Measurements from ENCODE around the gene SLC16A7. TPM values are rescaled to one million over a fixed set of nuclear protein-coding genes. Genes with fewer than 3 reads are reported as not detected.
A peak's percentile ranks its signal among the peaks of the same experiment; 100 is the strongest.

The SLC16A7 gene
- total RNA-seq, 6 donors from 2014 or later: 5.3 to 35.6 (median 22.5) TPM

DNA sequence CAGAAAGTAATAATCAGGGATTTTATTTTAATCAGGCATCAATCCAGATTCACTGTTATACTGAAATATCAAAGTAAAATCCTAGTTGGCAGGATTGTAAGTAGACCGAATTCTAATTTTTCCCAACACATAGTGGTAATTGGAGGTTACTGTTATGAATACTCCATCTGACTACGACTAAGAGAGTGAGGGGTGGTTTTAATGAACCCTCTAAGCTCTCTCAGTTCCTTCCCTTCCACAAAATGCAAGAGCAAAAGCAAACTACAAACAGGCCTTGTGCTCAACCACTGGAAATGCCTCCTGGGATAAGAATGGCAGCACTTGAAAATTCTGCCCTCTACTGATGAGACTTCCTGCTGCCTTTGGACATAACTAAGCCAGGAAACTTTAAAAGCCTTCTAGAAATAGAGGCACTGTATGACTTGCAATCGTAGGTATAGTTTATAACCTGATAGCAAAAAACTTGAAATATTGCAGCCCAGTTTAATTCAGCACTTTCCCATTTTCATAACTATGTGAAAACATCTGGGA is 184.8 kb downstream of the SLC16A7 start:
- Histone ChIP-seq H3K4me1 (no peaks in the 10 kb centered on the region), H3K4me3 (no peak overlapping the region), H3K27ac (no peak overlapping the region), H3K9me3 (no peaks in the 10 kb centered on the region), H3K27me3 (no peaks in the 10 kb centered on the region), H3K36me3 (no peaks in the 10 kb centered on the region)
- ATAC-seq (ENCODE audit: low FRiP score in 2 of 2) (no peak), DNase-seq (no peak)
- TF ChIP-seq EP300 (IDR thresholded peaks at IDR 0.05): no peak
- TF ChIP-seq, protein P1, sequence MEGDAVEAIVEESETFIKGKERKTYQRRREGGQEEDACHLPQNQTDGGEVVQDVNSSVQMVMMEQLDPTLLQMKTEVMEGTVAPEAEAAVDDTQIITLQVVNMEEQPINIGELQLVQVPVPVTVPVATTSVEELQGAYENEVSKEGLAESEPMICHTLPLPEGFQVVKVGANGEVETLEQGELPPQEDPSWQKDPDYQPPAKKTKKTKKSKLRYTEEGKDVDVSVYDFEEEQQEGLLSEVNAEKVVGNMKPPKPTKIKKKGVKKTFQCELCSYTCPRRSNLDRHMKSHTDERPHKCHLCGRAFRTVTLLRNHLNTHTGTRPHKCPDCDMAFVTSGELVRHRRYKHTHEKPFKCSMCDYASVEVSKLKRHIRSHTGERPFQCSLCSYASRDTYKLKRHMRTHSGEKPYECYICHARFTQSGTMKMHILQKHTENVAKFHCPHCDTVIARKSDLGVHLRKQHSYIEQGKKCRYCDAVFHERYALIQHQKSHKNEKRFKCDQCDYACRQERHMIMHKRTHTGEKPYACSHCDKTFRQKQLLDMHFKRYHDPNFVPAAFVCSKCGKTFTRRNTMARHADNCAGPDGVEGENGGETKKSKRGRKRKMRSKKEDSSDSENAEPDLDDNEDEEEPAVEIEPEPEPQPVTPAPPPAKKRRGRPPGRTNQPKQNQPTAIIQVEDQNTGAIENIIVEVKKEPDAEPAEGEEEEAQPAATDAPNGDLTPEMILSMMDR (IDR thresholded peaks at IDR 0.05): peak in 1 of 6 experiments; percentile 18
- WGBS, 2 donors: 67 to 70% methylated on average over 3 of the region's 3 CpGs

DNA sequence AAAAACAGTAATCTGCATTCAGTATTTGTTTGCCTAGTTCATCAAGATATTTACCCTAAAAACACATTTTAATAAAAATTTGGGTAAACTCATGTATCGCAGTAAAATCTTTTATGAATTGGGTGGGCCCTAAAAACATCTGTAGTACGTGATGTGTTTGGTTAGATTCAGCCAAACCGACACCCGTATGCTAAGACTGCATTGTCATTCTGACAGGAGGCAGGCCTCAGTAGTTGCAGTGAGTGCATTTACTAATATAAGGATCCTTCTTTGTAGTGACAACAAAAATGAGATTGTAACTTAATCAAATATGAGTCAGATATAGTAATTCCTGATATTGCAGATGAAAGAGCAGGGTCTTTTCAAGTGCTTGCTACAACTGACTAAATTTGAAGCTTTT is 191.8 kb downstream of the SLC16A7 start:
- ATAC-seq (ENCODE audit: low FRiP score in 2 of 2): no peak
- Histone ChIP-seq H3K27ac (no peak overlapping the region), H3K9me3 (no peaks in the 10 kb centered on the region), H3K27me3 (no peaks in the 10 kb centered on the region), H3K36me3 (no peaks in the 10 kb centered on the region), H3K4me3 (no peak overlapping the region), H3K4me1 (no peaks in the 10 kb centered on the region)
- TF ChIP-seq, protein P1 (IDR thresholded peaks at IDR 0.05): no peak
- TF ChIP-seq POLR2AphosphoS5 (IDR thresholded peaks at IDR 0.05) (no peak), POLR2A (IDR thresholded peaks at IDR 0.05) (no peak), EP300 (IDR thresholded peaks at IDR 0.05) (no peak)
- DNase-seq: no peak
- 65 to 78% methylated on average over 4 of the region's 4 CpGs for WGBS, 2 donors

DNA sequence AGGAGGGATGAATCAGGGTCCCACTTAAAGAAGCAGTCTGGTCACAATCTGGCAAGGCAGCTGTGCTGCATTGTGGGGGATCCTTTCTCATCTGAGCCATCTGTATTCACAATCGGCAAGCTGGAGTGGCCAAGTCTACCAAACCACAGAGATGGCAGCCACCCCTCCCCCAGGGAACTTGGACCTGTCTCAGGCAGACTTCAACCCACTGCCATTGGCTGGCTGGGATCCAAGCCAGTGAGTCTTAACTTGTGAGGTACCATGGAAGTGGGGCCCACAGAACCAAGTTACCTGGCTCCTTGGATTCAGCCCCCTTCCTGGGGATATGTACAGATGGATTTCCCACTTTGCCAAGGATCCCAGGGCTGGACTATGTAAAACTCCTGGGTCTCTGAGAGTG is 196.8 kb downstream of the SLC16A7 start:
- ATAC-seq (ENCODE audit: low FRiP score in 2 of 2) (peak in 1 of 2 donors; percentile 15), DNase-seq (no peak)
- no peaks in the 10 kb centered on the region for H3K4me1 ChIP-seq
- H3K36me3 ChIP-seq: no peaks in the 10 kb centered on the region
- TF ChIP-seq EP300 (IDR thresholded peaks at IDR 0.05): no peak
- no peaks in the 10 kb centered on the region for H3K9me3 ChIP-seq
- H3K4me3 ChIP-seq: no peak overlapping the region
- no peak overlapping the region for H3K27ac ChIP-seq
- no peaks in the 10 kb centered on the region for H3K27me3 ChIP-seq
- 100% methylated on average over 1 of the region's 1 CpG for WGBS, 2 donors

DNA sequence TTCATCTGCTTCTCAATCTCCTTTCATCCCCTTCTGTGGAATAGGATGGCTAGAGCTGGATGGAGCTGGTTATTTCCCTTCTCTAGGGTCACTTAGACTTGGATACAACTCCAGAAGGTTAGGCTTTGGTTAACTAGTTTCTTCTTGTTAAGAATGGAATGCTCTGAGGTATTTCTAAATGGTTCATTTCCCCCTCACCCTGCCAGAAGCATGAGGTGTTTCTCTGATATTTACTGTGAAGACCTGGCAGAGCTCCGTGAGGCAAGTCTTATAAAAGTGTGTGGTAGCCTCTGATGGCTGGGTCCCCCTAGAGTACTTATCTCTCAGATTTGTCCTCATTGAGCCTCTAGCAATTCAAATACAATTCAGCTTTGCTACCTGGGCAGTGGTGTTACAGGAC is 207.9 kb downstream of the SLC16A7 start:
- no peaks in the 10 kb centered on the region for H3K4me1 ChIP-seq
- no peak overlapping the region for H3K27ac ChIP-seq
- H3K4me3 ChIP-seq: no peak overlapping the region
- H3K9me3 ChIP-seq: peaks cover 0 to 2% (median 0%) of the 10 kb centered on the region in 4 donors
- H3K27me3 ChIP-seq: no peaks in the 10 kb centered on the region
- 60 to 73% methylated on average over 1 of the region's 1 CpG for WGBS, 2 donors
- DNase-seq: no peak
- no peak for TF ChIP-seq EP300 (IDR thresholded peaks at IDR 0.05)
- H3K36me3 ChIP-seq: no peaks in the 10 kb centered on the region
- no peak for ATAC-seq (ENCODE audit: low FRiP score in 2 of 2)

DNA sequence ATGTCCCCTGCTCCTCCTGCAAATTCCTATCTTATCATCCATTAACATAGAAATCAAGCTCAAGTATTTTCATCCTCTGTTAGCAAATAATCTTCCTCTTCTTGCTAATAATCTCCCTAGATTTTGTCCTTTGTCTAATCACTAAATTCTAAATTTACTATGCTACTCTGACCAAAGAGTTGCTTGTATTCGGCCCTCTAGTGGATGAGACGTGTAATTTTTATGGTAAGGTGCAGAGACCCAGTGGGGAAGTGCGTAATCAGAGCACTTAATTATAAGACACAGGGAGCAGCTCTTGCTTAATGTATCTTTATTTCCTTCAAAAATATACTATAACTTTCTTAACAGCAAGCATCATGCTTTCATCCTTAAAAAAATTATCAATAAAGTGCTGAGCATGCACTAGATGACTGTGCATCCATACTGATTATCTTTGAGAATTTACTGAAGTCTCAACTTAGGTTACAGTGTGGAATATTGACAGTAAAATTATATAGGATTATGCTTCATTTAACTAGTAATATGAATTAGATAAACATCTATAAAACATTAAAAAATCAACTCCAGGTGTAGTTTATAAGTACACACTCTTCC is 212.6 kb downstream of the SLC16A7 start:
- TF ChIP-seq POLR2AphosphoS5 (IDR thresholded peaks at IDR 0.05): no peak
- TF ChIP-seq, protein P1 (IDR thresholded peaks at IDR 0.05): peak; percentile 28 to 66 (median 54)
- DNase-seq: no peak
- Histone ChIP-seq H3K36me3 (no peaks in the 10 kb centered on the region), H3K4me1 (no peaks in the 10 kb centered on the region), H3K4me3 (no peak overlapping the region), H3K27me3 (no peaks in the 10 kb centered on the region), H3K9me3 (no peaks in the 10 kb centered on the region), H3K27ac (no peak overlapping the region)
- 10% methylated on average over 3 of the region's 3 CpGs for WGBS, 2 donors
- ATAC-seq (ENCODE audit: low FRiP score in 2 of 2): peak in 1 of 2 donors; percentile 85

DNA sequence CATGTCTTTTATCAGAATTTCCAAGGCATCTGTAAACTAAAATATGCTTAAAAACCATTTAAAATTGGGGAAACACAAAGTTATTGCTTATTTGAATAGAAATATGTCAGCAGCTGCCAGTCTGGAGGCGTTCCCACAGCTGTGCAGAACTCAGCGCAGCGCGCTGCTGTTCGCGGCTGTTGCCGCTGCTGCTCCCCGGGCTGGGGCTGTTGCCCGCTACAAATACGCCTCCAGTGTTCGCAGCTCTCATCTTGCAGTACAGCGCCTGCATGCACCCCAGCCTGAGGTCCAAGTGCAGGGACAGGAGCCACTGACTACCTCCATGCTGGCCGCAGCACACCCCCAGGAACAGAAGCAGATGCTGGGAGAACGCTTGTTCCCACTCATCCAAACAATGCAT is 216.2 kb downstream of the SLC16A7 start:
- WGBS, 2 donors: 91 to 100% methylated on average over 9 to 14 of the region's 14 CpGs
- Histone ChIP-seq H3K4me1 (no peaks in the 10 kb centered on the region), H3K9me3 (no peaks in the 10 kb centered on the region), H3K27ac (no peak overlapping the region), H3K4me3 (no peak overlapping the region), H3K27me3 (no peaks in the 10 kb centered on the region), H3K36me3 (no peaks in the 10 kb centered on the region)
- peak in 1 of 2 donors; percentile 52 for DNase-seq
- TF ChIP-seq POLR2AphosphoS5 (IDR thresholded peaks at IDR 0.05) (no peak), POLR2A (IDR thresholded peaks at IDR 0.05) (no peak), EP300 (IDR thresholded peaks at IDR 0.05) (no peak)
- TF ChIP-seq, protein P1 (IDR thresholded peaks at IDR 0.05): no peak
- no peak for ATAC-seq (ENCODE audit: low FRiP score in 2 of 2)

Measured in upper lobe of left lung (tissue), 6 donors.